Activated naive CD8-positive, alpha-beta T cell treated with anti-CD3 and anti-CD28 coated beads, Interleukin-2, amount 50 U/mL, for 16 hours (primary cell): Measurements from ENCODE around the gene HNRNPDL.
"Not testable (repeated sequence)": the region's sequence is repeated elsewhere in the genome, so short reads cannot be mapped to it uniquely, and the experiment has no call there.

Source experiments
- DNase-seq: peaks from one replicate; pipeline ENCODE4 v3.0.0-alpha.2; 2020; ENCODE audit warnings: low read depth, low spot score

HNRNPDL gene

GRCh38 chr4:82430193-82430963, at the start of gene HNRNPDL, which contains the start of gene ENOPH1:
TSS of gene HNRNPDL (minus strand) at chr4:82430462. CDS start at chr4:82429690, 772 bp downstream.
TSS of gene ENOPH1 (plus strand) at chr4:82430590. CDS start at chr4:82430830, 240 bp downstream.
- peak; percentile 98 for DNase-seq

GRCh38 chr4:82479562-82479961, 49.3 kb upstream of the HNRNPDL start:
- DNase-seq: no peak

GRCh38 chr4:82477469-82477868, 47.2 kb upstream of the HNRNPDL start:
- DNase-seq: not testable (repeated sequence)

- not testable (repeated sequence) for DNase-seq
Measured at GRCh38 chr4:82475931-82476330, 45.7 kb upstream of the HNRNPDL start.

- DNase-seq: no peak
Measured at GRCh38 chr4:82473621-82474164, 43.4 kb upstream of the HNRNPDL start.

GRCh38 chr4:82473080-82473479, 42.8 kb upstream of the HNRNPDL start:
- not testable (repeated sequence) for DNase-seq

- no peak for DNase-seq
Measured at GRCh38 chr4:82469791-82470345, 39.6 kb upstream of the HNRNPDL start.

- no peak for DNase-seq
Measured at GRCh38 chr4:82467471-82467870, 37.2 kb upstream of the HNRNPDL start.

GRCh38 chr4:82463221-82463620, 33.0 kb upstream of the HNRNPDL start:
- DNase-seq: no peak

- peak; percentile 69 for DNase-seq
Measured at GRCh38 chr4:82462415-82462831, 32.2 kb upstream of the HNRNPDL start.

- no peak for DNase-seq
Measured at GRCh38 chr4:82461710-82462109, 31.4 kb upstream of the HNRNPDL start.

GRCh38 chr4:82458729-82459128, 28.5 kb upstream of the HNRNPDL start:
- DNase-seq: no peak

- no peak for DNase-seq
Measured at GRCh38 chr4:82457266-82457665, 27.0 kb upstream of the HNRNPDL start.

GRCh38 chr4:82452026-82452425, 21.8 kb upstream of the HNRNPDL start:
- DNase-seq: no peak

- no peak for DNase-seq
Measured at GRCh38 chr4:82450966-82451755, 20.9 kb upstream of the HNRNPDL start.

GRCh38 chr4:82447886-82448285, 17.6 kb upstream of the HNRNPDL start:
- DNase-seq: no peak

GRCh38 chr4:82439088-82439487, 8.8 kb upstream of the HNRNPDL start:
- DNase-seq: no peak

- no peak for DNase-seq
Measured at GRCh38 chr4:82437285-82438005, 7.2 kb upstream of the HNRNPDL start.

GRCh38 chr4:82436780-82437179, 6.5 kb upstream of the HNRNPDL start:
- no peak for DNase-seq

GRCh38 chr4:82436130-82436529, 5.9 kb upstream of the HNRNPDL start:
- no peak for DNase-seq

- no peak for DNase-seq
Measured at GRCh38 chr4:82434949-82435348, 4.7 kb upstream of the HNRNPDL start.
